K562 (cell line): Measurements from ENCODE around the gene TPGS1. TPM values are rescaled to one million over a fixed set of nuclear protein-coding genes. Genes with fewer than 3 reads are reported as not detected.

Source experiments
- ADNP ChIP-seq: fragments of 200-800 bp; sonication (Bioruptor generic); IDR thresholded peaks from 2 replicates; pipeline ENCODE4 v1.6.1; 2016; ENCODE audit warnings: missing genetic modification characterization, missing compliant biosample characterization
- ARNT ChIP-seq, 2 experiments: fragments of 450-650 bp; IDR thresholded peaks; 2 replicates each; pipeline ENCODE4 v1.6.1; 2016; ENCODE audit warnings: mild to moderate bottlenecking in 1 of 2
- EHMT2 ChIP-seq: fragments of 450-650 bp; IDR thresholded peaks from 2 replicates; pipeline ENCODE4 v1.6.1; 2018; ENCODE audit warnings: antibody characterized with exemption
- EP400 ChIP-seq: fragments of 450-650 bp; IDR thresholded peaks from 2 replicates; pipeline ENCODE4 v1.6.1; 2017; ENCODE audit warnings: antibody characterized with exemption, mild to moderate bottlenecking, moderate library complexity
- ETV1 ChIP-seq: fragments of 450-650 bp; conservative IDR thresholded peaks from 2 replicates; pipeline ENCODE4 v1.6.1; 2016; ENCODE audit warnings: missing genetic modification characterization, control low read depth, low read depth, missing compliant biosample characterization
- HDAC1 ChIP-seq, 2 experiments: fragments of 450-650 bp; IDR thresholded peaks; 2 replicates each; pipeline ENCODE4 v1.6.1; 2016 to 2017; ENCODE audit warnings: inconsistent platforms in 1 of 2, mild to moderate bottlenecking in 1 of 2, moderate library complexity in 1 of 2
- ILK ChIP-seq: fragments of 450-650 bp; IDR thresholded peaks from 2 replicates; pipeline ENCODE4 v1.6.1; 2016; ENCODE audit warnings: missing genetic modification characterization, low read depth, mild to moderate bottlenecking, missing compliant biosample characterization, moderate library complexity, borderline replicate concordance
- KLF10 ChIP-seq: fragments of 250-450 bp; sonication (Bioruptor Pico); IDR thresholded peaks from 2 replicates; pipeline ENCODE4 v1.6.1; 2021; ENCODE audit warnings: matching md5 sums
- MEIS2 ChIP-seq: fragments of 450-650 bp; IDR thresholded peaks from 2 replicates; pipeline ENCODE4 v1.6.1; 2014; ENCODE audit warnings: mild to moderate bottlenecking; ENCODE audit not compliant: partially characterized antibody
- MNT ChIP-seq, 2 experiments: fragments of 450-650 bp; conservative IDR thresholded peaks; 2 replicates each; pipeline ENCODE4 v1.6.1; 2017; ENCODE audit warnings: mild to moderate bottlenecking in 2 of 2, moderate library complexity in 2 of 2
- MTA3 ChIP-seq: fragments of 450-650 bp; formaldehyde crosslinking; IDR thresholded peaks from 2 replicates; pipeline ENCODE4 v1.6.1; 2017; ENCODE audit warnings: mild to moderate bottlenecking, borderline replicate concordance
- MYC ChIP-seq, 2 experiments: fragments of 250-450 bp in 1 of 2; sonication (Bioruptor Pico) in 1 of 2; IDR thresholded peaks; 2 replicates each; pipeline versions ENCODE4 v1.5.1 to v1.6.1; 2012 to 2021; ENCODE audit warnings: low read depth in 2 of 2, borderline replicate concordance in 1 of 2, improper control_type of control experiment in 1 of 2, low read length in 1 of 2, mild to moderate bottlenecking in 1 of 2, moderate library complexity in 1 of 2
- MYNN ChIP-seq, 2 experiments: sonication (generic); formaldehyde crosslinking in 1 of 2; IDR thresholded peaks; 2 replicates each; pipeline versions ENCODE4 v1.5.0 to v1.6.1; 2016 to 2020; ENCODE audit warnings: antibody characterized with exemption in 1 of 2, missing genetic modification reagents in 1 of 2
- NR2C2 ChIP-seq, 2 experiments: fragments of 200-800 bp in 1 of 2; sonication (Bioruptor generic) in 1 of 2; sonication (generic) in 1 of 2; formaldehyde crosslinking in 1 of 2; IDR thresholded peaks; 2 replicates each; pipeline versions ENCODE4 v1.6.1 to v1.8.0; 2016 to 2022; ENCODE audit warnings: mild to moderate bottlenecking in 1 of 2, missing compliant biosample characterization in 1 of 2, missing genetic modification characterization in 1 of 2, missing genetic modification reagents in 1 of 2
- RREB1 ChIP-seq: fragments of 250-450 bp; sonication (Bioruptor Pico); IDR thresholded peaks from 2 replicates; pipeline ENCODE4 v1.4.0; 2020
- SUPT5H ChIP-seq: fragments of 450-650 bp; IDR thresholded peaks from 2 replicates; pipeline ENCODE4 v1.6.1; 2016
- polyA plus RNA-seq, 8 experiments: library from polyadenylated mRNA; depleted of rRNA in 4 of 8; stranded (reverse) in 5 of 8; unstranded in 3 of 8; fragments of >200 nt; fragmentation: Nextera tagmentation in 2 of 8; fragmentation: Illumina TruSeq in 1 of 8; extraction: Ambion mirVana in 2 of 8; extraction: Trizol in 1 of 8; gene quantifications; 2 replicates each; pipeline versions ENCODE4 v1.2.1 to v1.2.3, GENCODE V29; 2011 to 2014; ENCODE audit warnings: inconsistent platforms in 1 of 8, missing spikeins in 1 of 8
- total RNA-seq, 7 experiments: library from RNA; depleted of rRNA in 6 of 7; stranded (reverse); fragments of >200 nt in 6 of 7; fragmentation: Illumina TruSeq in 2 of 7; extraction: Trizol in 2 of 7; gene quantifications; 2 replicates each; pipeline versions ENCODE4 v1.2.1 to v1.2.3, GENCODE V29; 2011 to 2021; ENCODE audit warnings: low replicate concordance in 1 of 7
- TF ChIP-seq, protein P1 (sequence below): fragments of 450-650 bp; IDR thresholded peaks from 2 replicates; pipeline ENCODE4 v1.6.1; 2016

Gene TPGS1
- total and polyA plus RNA-seq, 9 of the 15 experiments (the other 6 are each of a cell fraction or from before 2014, with no cell fraction given): 0.30 to 31.6 (median 1.2) TPM; not detected in 2

DNA sequence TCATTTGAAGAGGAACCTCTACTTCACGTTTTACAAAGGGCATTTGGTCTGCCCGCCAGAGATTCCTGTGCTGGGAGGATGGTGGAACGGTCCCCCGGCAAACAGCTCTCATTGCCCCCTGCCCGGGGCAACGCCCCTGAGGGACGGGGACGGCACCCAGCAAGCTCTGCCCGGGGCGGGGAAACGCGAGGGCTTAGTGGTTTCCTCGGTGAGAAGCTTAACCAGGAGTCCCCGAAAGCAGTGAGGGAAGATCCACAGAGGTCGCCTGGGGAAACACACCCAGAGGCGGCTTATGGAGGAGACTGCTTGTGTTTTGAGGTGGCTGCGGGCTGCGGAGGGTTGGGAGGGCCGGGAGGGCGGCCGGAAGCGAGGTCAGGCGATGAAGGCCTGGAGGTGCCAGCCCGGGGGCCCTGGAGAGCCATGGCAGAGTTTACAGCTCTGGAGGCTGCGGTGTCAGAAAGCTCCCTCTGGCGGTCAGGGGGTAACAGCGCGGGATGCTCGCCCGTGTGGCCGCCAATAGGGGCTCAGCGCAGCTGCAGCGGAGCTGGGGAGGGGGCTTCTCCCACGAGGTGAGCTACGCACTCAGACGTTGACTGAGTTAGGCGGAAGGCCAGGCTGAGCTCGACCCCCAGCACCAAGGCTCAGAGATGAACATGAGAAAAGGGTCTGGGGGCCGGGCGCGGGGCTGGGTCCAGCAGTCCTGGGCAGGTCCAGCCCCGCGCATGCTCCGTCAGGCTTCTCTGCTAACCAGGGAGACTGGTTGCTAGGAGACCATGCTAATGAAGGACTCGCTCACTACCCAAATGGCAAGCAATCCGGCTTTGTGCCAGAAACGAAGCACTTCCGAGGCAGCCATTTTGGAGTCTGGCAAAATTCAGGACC is 652 bp upstream of the TPGS1 start (continued):
- TF ChIP-seq MNT (conservative IDR thresholded peaks at IDR 0.05) (peak; percentile 27 to 57; a peak in 2 of 4 replicates), KLF10 (CRISPR knock-in tag) (no peak), ILK (tag) (no peak), EHMT2 (no peak), NR2C2 (CRISPR knock-in tag; IDR thresholded peaks at IDR 0.05) (0 out of 2 replicates have a peak, but pooled peaks have one; percentile 12), NR2C2 (tag; IDR thresholded peaks at IDR 0.05) (no peak), ETV1 (tag) (peak; percentile 55), MTA3 (no peak), EP400 (0 out of 2 replicates have a peak, but pooled peaks have one; percentile 9), MYNN (IDR thresholded peaks at IDR 0.05) (peak; percentile 67), MYNN (CRISPR knock-in tag; IDR thresholded peaks at IDR 0.05) (no peak), MEIS2 (peak; percentile 67), HDAC1 (IDR thresholded peaks at IDR 0.05) (peak in 1 of 2 experiments; percentile 68; a peak in 2 of 4 replicates), MYC (IDR thresholded peaks at IDR 0.05; ENCODE audit: low read depth, low read length) (peak; percentile 40; the same call in 1 of the 2 replicates), MYC (CRISPR knock-in tag; IDR thresholded peaks at IDR 0.05; ENCODE audit: borderline replicate concordance, low read depth) (no peak), SUPT5H (no peak), RREB1 (CRISPR knock-in tag) (peak; percentile 93; the same call in 1 of the 2 replicates), ADNP (no peak), ARNT (IDR thresholded peaks at IDR 0.05) (no peak)
- TF ChIP-seq, protein P1, sequence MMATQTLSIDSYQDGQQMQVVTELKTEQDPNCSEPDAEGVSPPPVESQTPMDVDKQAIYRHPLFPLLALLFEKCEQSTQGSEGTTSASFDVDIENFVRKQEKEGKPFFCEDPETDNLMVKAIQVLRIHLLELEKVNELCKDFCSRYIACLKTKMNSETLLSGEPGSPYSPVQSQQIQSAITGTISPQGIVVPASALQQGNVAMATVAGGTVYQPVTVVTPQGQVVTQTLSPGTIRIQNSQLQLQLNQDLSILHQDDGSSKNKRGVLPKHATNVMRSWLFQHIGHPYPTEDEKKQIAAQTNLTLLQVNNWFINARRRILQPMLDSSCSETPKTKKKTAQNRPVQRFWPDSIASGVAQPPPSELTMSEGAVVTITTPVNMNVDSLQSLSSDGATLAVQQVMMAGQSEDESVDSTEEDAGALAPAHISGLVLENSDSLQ: peak; percentile 71
